Activated T-cell treated with anti-CD3 and anti-CD28 coated beads, Interleukin-2, amount 50 U/mL, for 24 hours (primary cell): ENCODE data around the gene PLEKHN1.
"Not testable (repeated sequence)": the region's sequence is repeated elsewhere in the genome, so short reads cannot be mapped to it uniquely, and the experiment has no call there.

Source experiments
- DNase-seq: peaks from one replicate; pipeline ENCODE4 v3.0.0-alpha.2; 2020
- H3K27ac Mint-ChIP-seq: 2 replicates; pipeline ENCODE4 v1.8.0; 2020; ENCODE audit warnings: mild to moderate bottlenecking, mixed read lengths
- H3K27me3 Mint-ChIP-seq: 2 replicates; pipeline ENCODE4 v1.8.0; 2020; ENCODE audit warnings: mixed read lengths
- H3K36me3 Mint-ChIP-seq: 2 replicates; pipeline ENCODE4 v1.8.0; 2020; ENCODE audit warnings: low read depth, mixed read lengths
- H3K4me1 Mint-ChIP-seq: 2 replicates; pipeline ENCODE4 v1.8.0; 2020; ENCODE audit warnings: low read depth, mixed read lengths
- H3K4me3 Mint-ChIP-seq: 2 replicates; pipeline ENCODE4 v1.8.0; 2020; ENCODE audit warnings: mild to moderate bottlenecking, moderate library complexity, mixed read lengths
- H3K9me3 Mint-ChIP-seq: 2 replicates; pipeline ENCODE4 v1.8.0; 2020; ENCODE audit warnings: mixed read lengths

Gene PLEKHN1

GRCh38 chr1:969260-969855 lies 3.1 kb downstream of the PLEKHN1 start:
- Mint-ChIP-seq H3K27me3 (peaks cover 25% of the 10 kb centered on the region), H3K4me3 (no peak overlapping the region), H3K36me3 (peaks cover 9% of the 10 kb centered on the region), H3K9me3 (peaks cover 3% of the 10 kb centered on the region), H3K4me1 (peaks cover 15% of the 10 kb centered on the region), H3K27ac (no peak overlapping the region)
- no peak for DNase-seq

DNA sequence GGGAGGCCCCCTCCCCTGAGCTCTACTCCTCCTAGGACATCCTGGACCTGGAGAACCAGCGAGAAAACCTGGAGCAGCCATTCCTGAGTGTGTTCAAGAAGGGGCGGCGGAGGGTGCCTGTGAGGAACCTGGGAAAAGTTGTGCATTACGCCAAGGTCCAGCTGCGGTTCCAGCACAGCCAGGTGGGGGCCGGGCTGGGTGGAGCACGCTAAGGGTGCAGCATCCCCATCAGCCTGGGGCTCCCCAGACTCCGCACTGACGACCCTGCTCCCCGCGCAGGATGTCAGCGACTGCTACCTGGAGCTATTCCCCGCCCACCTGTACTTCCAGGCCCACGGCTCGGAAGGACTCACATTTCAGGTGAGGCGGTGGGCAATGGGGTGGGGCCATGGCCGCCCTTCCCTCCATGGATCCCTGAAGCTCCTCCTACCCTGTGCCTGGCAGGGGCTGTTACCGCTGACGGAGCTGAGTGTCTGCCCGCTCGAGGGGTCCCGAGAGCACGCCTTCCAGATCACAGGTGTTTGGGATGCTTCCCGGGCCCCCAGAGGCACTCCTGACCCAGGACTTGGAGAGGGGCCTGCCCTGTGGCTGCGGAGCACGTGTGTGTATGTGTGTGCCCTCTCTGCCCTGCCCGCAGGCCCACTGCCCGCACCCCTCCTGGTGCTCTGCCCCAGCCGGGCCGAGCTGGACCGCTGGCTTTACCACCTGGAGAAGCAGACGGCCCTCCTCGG lies 4.1 kb downstream of the PLEKHN1 start:
- DNase-seq: no peak
- H3K9me3 Mint-ChIP-seq: peaks cover 3% of the 10 kb centered on the region
- H3K27me3 Mint-ChIP-seq: peaks cover 32% of the 10 kb centered on the region
- H3K36me3 Mint-ChIP-seq: peaks cover 5% of the 10 kb centered on the region
- H3K4me3 Mint-ChIP-seq: no peak overlapping the region
- H3K27ac Mint-ChIP-seq: no peak overlapping the region
- H3K4me1 Mint-ChIP-seq: peaks cover 14% of the 10 kb centered on the region

DNA sequence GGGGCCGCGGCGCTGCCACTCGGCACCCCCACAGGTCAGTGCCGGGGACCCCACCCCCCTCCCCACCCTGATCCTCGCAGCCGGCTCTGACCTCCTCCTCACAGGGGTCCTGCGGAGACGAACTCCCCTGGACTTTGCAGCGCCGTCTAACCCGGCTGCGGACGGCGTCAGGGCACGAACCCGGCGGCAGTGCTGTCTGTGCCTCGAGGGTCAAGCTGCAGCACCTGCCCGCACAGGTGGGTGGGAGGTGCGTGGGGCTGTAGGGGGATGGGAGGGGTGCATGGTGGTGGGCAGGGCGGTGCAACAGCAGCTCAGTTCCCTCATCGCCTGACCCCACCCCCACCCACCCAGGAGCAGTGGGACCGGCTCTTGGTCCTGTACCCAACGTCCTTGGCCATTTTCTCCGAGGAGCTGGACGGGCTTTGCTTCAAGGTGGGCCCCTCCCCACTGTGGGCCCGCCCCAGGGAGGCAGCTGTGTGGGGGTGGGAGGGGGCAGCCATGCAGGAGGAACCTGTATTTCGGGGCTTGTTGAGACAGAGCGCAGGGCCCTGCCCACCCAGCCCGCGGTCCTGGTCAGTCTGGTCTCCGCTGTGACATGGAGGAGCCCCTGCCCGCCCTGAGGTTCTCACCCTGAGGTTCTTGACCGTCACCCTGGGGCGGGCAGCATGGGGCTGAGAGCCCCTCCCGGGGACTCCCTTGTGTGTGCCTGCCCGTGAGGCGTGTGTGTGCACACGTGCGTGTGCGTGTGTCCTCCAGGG lies 4.9 kb downstream of the PLEKHN1 start:
- Mint-ChIP-seq H3K9me3 (peaks cover 3% of the 10 kb centered on the region), H3K27me3 (peaks cover 37% of the 10 kb centered on the region), H3K27ac (no peak overlapping the region), H3K4me1 (peaks cover 9% of the 10 kb centered on the region), H3K36me3 (no peaks in the 10 kb centered on the region), H3K4me3 (no peak overlapping the region)
- DNase-seq: no peak

GRCh38 chr1:971751-972506 lies 5.6 kb downstream of the PLEKHN1 start:
- H3K36me3 Mint-ChIP-seq: no peaks in the 10 kb centered on the region
- H3K4me3 Mint-ChIP-seq: no peak overlapping the region
- H3K9me3 Mint-ChIP-seq: peaks cover 3% of the 10 kb centered on the region
- DNase-seq: no peak
- H3K27ac Mint-ChIP-seq: no peak overlapping the region
- H3K4me1 Mint-ChIP-seq: peaks cover 6% of the 10 kb centered on the region
- peaks cover 37% of the 10 kb centered on the region for H3K27me3 Mint-ChIP-seq

DNA sequence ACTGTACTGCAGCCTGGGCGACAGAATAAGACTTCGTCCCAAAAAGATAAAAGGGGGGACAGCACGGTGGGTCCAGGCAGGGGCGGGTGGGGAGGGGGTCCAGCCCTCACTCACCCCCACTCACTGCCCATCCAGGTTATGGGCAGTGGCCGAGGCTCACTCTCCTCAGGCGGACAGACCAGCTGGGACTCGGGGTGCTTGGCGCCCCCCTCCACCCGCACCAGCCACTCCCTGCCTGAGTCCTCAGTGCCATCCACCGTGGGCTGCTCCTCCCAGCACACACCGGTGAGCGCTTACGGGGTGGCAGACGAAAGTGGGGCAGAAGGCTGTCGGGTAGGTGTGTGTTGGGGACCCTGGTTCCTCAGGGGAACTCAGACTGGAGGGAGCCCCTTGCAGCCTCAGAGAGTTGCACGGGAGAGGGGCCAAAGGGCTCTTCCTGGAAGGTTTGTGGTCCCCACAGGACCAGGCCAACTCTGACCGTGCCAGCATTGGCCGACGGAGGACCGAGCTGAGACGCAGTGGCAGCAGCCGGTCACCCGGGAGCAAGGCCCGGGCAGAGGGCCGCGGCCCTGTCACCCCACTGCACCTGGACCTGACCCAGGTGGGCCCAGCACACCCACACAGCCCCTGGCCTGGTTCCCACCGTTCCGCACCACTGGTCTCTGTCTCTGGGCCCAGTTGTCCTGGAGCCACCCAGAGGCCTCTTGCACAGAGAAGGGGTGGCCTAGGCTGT lies 6.6 kb downstream of the PLEKHN1 start:
- Mint-ChIP-seq H3K27me3 (peaks cover 37% of the 10 kb centered on the region), H3K4me3 (no peak overlapping the region), H3K4me1 (peaks cover 2% of the 10 kb centered on the region), H3K27ac (no peak overlapping the region), H3K36me3 (no peaks in the 10 kb centered on the region), H3K9me3 (peaks cover 3% of the 10 kb centered on the region)
- DNase-seq: no peak

GRCh38 chr1:973459-974292 lies 7.4 kb downstream of the PLEKHN1 start:
- peaks cover 5% of the 10 kb centered on the region for H3K4me1 Mint-ChIP-seq
- H3K4me3 Mint-ChIP-seq: no peak overlapping the region
- H3K9me3 Mint-ChIP-seq: peaks cover 3% of the 10 kb centered on the region
- H3K27me3 Mint-ChIP-seq: peaks cover 36% of the 10 kb centered on the region
- no peak for DNase-seq
- H3K27ac Mint-ChIP-seq: no peak overlapping the region
- no peaks in the 10 kb centered on the region for H3K36me3 Mint-ChIP-seq

DNA sequence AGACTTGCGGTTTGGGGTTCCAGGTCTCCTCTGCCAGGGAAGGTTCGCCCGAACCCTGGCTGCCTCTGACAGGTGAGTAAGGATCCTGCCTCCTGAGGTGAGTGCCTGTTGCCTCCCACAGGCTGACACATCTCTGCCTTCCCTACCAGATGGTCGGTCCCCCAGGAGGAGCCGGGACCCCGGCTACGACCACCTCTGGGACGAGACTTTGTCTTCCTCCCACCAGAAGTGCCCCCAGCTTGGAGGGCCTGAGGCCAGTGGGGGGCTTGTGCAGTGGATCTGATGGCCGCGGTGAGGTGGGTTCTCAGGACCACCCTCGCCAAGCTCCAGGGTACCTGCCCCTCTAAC lies 8.0 kb downstream of the PLEKHN1 start:
- Mint-ChIP-seq H3K4me1 (peaks cover 5% of the 10 kb centered on the region), H3K27me3 (peaks cover 31% of the 10 kb centered on the region), H3K9me3 (peaks cover 3% of the 10 kb centered on the region), H3K27ac (no peak overlapping the region), H3K4me3 (no peak overlapping the region), H3K36me3 (no peaks in the 10 kb centered on the region)
- no peak for DNase-seq

GRCh38 chr1:974687-975328 lies 8.5 kb downstream of the PLEKHN1 start:
- H3K36me3 Mint-ChIP-seq: no peaks in the 10 kb centered on the region
- H3K4me3 Mint-ChIP-seq: no peak overlapping the region
- no peak overlapping the region for H3K27ac Mint-ChIP-seq
- peaks cover 25% of the 10 kb centered on the region for H3K27me3 Mint-ChIP-seq
- DNase-seq: no peak
- H3K9me3 Mint-ChIP-seq: no peaks in the 10 kb centered on the region
- peaks cover 5% of the 10 kb centered on the region for H3K4me1 Mint-ChIP-seq

DNA sequence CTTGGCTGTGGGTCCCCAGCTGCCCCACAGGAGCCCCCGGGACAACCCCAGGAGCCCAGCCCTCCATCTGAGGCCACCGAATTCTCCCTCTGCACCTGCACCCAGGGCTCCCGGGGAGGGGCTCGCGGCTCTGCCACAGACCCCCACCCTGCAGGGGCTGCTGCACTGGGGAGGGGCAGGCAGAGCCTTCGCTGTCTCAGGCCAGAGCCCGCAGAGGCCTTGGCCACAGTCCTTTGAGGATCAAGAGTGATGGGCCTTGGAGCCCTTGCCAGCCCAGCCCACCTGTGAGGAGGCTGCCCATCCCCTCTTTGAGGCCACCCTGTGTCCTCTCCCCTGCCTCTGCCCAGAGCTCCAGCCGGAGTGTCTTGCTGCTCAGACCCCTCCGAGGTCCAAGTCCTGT lies 9.1 kb downstream of the PLEKHN1 start:
- Mint-ChIP-seq H3K27ac (no peak overlapping the region), H3K36me3 (no peaks in the 10 kb centered on the region), H3K4me3 (no peak overlapping the region), H3K4me1 (peaks cover 5% of the 10 kb centered on the region), H3K27me3 (peaks cover 25% of the 10 kb centered on the region), H3K9me3 (no peaks in the 10 kb centered on the region)
- no peak for DNase-seq

- Mint-ChIP-seq H3K27me3 (peaks cover 27% of the 10 kb centered on the region), H3K9me3 (no peaks in the 10 kb centered on the region), H3K4me3 (no peak overlapping the region), H3K36me3 (no peaks in the 10 kb centered on the region), H3K4me1 (peaks cover 5% of the 10 kb centered on the region), H3K27ac (no peak overlapping the region)
- DNase-seq: peak; percentile 80
Observed at GRCh38 chr1:975896-976683, 9.8 kb downstream of the PLEKHN1 start.

GRCh38 chr1:976791-977190 lies 10.5 kb downstream of the PLEKHN1 start:
- DNase-seq, H3K4me1 Mint-ChIP-seq, H3K27ac Mint-ChIP-seq, H3K4me3 Mint-ChIP-seq, H3K36me3 Mint-ChIP-seq, H3K9me3 Mint-ChIP-seq: not testable (repeated sequence)
- peaks cover 25% of the 10 kb centered on the region for H3K27me3 Mint-ChIP-seq

DNA sequence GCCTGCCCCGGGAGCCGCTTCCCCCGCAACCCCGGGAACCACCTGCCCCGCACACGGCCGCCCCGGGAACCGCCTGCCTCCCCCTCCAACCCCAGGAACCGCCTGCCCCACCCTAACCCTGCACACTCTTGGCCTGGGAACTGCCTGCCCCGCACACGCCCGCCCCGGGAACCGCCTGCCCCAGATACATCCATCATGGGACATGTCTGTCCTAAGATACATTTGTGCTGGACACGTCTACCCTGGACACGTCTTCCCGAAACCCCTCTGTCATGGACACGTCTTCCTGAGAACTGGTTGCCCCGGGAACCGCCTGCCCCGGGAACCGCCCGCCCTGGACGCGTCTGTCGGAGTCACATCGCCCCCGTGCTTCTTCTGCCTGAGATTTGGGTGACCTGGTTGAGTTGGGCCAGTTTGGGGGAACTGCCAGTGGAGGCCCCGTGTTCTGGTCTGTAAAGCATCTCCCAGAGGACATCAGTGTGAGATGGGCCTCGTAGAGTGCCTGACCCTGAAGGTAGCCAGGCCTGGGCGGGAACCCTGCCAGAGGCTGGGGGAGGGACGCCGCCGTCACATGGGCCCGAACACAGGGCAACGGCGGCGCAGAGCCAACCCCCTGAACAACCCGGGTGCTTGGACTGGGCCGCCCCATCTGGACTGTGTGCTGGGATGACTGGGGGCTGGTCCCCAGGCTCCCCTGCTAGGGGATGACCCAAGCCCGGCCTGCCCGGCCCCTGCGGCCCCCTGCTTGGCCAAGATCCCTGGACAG lies 12.0 kb downstream of the PLEKHN1 start:
- H3K4me1 Mint-ChIP-seq: peaks cover 5% of the 10 kb centered on the region
- DNase-seq: no peak
- no peak overlapping the region for H3K27ac Mint-ChIP-seq
- H3K9me3 Mint-ChIP-seq: no peaks in the 10 kb centered on the region
- no peak overlapping the region for H3K4me3 Mint-ChIP-seq
- no peaks in the 10 kb centered on the region for H3K36me3 Mint-ChIP-seq
- H3K27me3 Mint-ChIP-seq: peaks cover 36% of the 10 kb centered on the region
